Measurements from ENCODE around the gene MEGF11.

DNA sequence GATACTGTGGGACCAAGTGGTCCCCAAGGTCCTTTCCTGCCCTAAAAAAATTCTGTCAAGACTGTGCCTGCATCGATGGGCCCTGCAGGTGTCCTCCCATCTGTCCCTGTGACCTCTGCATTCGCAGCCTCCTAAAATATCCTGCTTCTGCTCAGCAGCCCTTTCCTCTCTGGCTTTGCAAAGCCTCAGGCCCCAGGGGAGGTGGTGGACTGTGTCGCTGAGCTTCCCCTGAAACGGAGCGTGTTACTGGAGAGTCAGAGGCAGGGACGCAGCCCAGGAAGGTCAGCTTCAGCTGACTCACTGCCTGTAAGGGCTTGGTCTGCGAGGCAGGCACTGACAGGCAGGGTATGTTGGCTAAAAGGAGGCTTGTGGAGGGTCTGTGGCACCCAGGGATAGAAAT, 274.2 kb downstream of the MEGF11 start:
- TF ChIP-seq, protein P1, sequence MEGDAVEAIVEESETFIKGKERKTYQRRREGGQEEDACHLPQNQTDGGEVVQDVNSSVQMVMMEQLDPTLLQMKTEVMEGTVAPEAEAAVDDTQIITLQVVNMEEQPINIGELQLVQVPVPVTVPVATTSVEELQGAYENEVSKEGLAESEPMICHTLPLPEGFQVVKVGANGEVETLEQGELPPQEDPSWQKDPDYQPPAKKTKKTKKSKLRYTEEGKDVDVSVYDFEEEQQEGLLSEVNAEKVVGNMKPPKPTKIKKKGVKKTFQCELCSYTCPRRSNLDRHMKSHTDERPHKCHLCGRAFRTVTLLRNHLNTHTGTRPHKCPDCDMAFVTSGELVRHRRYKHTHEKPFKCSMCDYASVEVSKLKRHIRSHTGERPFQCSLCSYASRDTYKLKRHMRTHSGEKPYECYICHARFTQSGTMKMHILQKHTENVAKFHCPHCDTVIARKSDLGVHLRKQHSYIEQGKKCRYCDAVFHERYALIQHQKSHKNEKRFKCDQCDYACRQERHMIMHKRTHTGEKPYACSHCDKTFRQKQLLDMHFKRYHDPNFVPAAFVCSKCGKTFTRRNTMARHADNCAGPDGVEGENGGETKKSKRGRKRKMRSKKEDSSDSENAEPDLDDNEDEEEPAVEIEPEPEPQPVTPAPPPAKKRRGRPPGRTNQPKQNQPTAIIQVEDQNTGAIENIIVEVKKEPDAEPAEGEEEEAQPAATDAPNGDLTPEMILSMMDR (IDR thresholded peaks at IDR 0.05; ENCODE audit: insufficient read depth, low read length, poor library complexity, severe bottlenecking) = no peak
- TF ChIP-seq EZH2phosphoT487 (conservative IDR thresholded peaks at IDR 0.05; ENCODE audit: low read length) = no peak
